Measurements from ENCODE around the gene ARHGAP18.
A peak's percentile ranks its signal among the peaks of the same experiment; 100 is the strongest.

ARHGAP18 gene

GRCh38 chr6:129691043-129691640 is 18.8 kb downstream of the ARHGAP18 start:
- no peak for DNase-seq

- peak; percentile 12 for DNase-seq
Measured at GRCh38 chr6:129686941-129687627, 22.9 kb downstream of the ARHGAP18 start.

GRCh38 chr6:129685662-129686031 is 24.3 kb downstream of the ARHGAP18 start:
- no peak for DNase-seq

- no peak for DNase-seq
Measured at GRCh38 chr6:129684903-129685661, 24.9 kb downstream of the ARHGAP18 start.

GRCh38 chr6:129684323-129684884 is 25.6 kb downstream of the ARHGAP18 start:
- DNase-seq = no peak

- peak; percentile 42 for DNase-seq
Measured at GRCh38 chr6:129683601-129684322, 26.2 kb downstream of the ARHGAP18 start.

- DNase-seq = no peak
Measured at GRCh38 chr6:129681913-129682205, 28.1 kb downstream of the ARHGAP18 start.

GRCh38 chr6:129680633-129681032 is 29.3 kb downstream of the ARHGAP18 start:
- no peak for DNase-seq

GRCh38 chr6:129679758-129680157 is 30.2 kb downstream of the ARHGAP18 start:
- no peak for DNase-seq

GRCh38 chr6:129679275-129679674 is 30.7 kb downstream of the ARHGAP18 start:
- no peak for DNase-seq

GRCh38 chr6:129678463-129678862 is 31.5 kb downstream of the ARHGAP18 start:
- no peak for DNase-seq

- no peak for DNase-seq
Measured at GRCh38 chr6:129677620-129678325, 32.2 kb downstream of the ARHGAP18 start.

- DNase-seq = no peak
Measured at GRCh38 chr6:129675669-129676472, 34.1 kb downstream of the ARHGAP18 start.

- no peak for DNase-seq
Measured at GRCh38 chr6:129673748-129674147, 36.2 kb downstream of the ARHGAP18 start.

- DNase-seq = no peak
Measured at GRCh38 chr6:129672881-129673631, 36.9 kb downstream of the ARHGAP18 start.

- no peak for DNase-seq
Measured at GRCh38 chr6:129672341-129672682, 37.7 kb downstream of the ARHGAP18 start.

GRCh38 chr6:129671442-129672340 is 38.3 kb downstream of the ARHGAP18 start:
- peak; percentile 65 for DNase-seq

- no peak for DNase-seq
Measured at GRCh38 chr6:129670634-129671033, 39.3 kb downstream of the ARHGAP18 start.

GRCh38 chr6:129667621-129668020 is 42.4 kb downstream of the ARHGAP18 start:
- DNase-seq = no peak

GRCh38 chr6:129667034-129667433 is 42.9 kb downstream of the ARHGAP18 start:
- no peak for DNase-seq
